AG09309 (cell line): Measurements from ENCODE around the gene MLLT10.

Experiments used
- DNase-seq: peaks from one replicate; pipeline ENCODE4 v3.0.0-alpha.2; 2010; ENCODE audit warnings: low read depth
- H3K4me3 ChIP-seq: 2 replicates; pipeline ENCODE4 v1.5.1; 2011; ENCODE audit warnings: mild to moderate bottlenecking, low read depth, low read length, moderate library complexity; ENCODE audit not compliant: control insufficient read depth
- CTCF ChIP-seq: IDR thresholded peaks from 2 replicates; pipeline ENCODE4 v1.5.1; 2011; ENCODE audit warnings: mild to moderate bottlenecking, low read depth, low read length, inconsistent platforms; ENCODE audit not compliant: insufficient read depth, control insufficient read depth; ENCODE audit errors: missing control alignments

Gene MLLT10

GRCh38 chr10:21675157-21675796 is 141.2 kb downstream of the MLLT10 start:
- no peak for DNase-seq
- H3K4me3 ChIP-seq: no peak overlapping the region
- TF ChIP-seq CTCF: peak; percentile 80

- DNase-seq: no peak
- no peak overlapping the region for H3K4me3 ChIP-seq
- TF ChIP-seq CTCF: no peak
Observed at GRCh38 chr10:21677551-21677950, 143.5 kb downstream of the MLLT10 start.

- TF ChIP-seq CTCF: no peak
- no peak overlapping the region for H3K4me3 ChIP-seq
- DNase-seq: no peak
Observed at GRCh38 chr10:21681156-21681555, 147.1 kb downstream of the MLLT10 start.

- no peak overlapping the region for H3K4me3 ChIP-seq
- DNase-seq: peak; percentile 44
- no peak for TF ChIP-seq CTCF
Observed at GRCh38 chr10:21687266-21688008, 153.4 kb downstream of the MLLT10 start.

- no peak for TF ChIP-seq CTCF
- DNase-seq: no peak
- H3K4me3 ChIP-seq: no peak overlapping the region
Observed at GRCh38 chr10:21688009-21688332, 153.9 kb downstream of the MLLT10 start.

GRCh38 chr10:21688870-21689269 is 154.8 kb downstream of the MLLT10 start:
- no peak for TF ChIP-seq CTCF
- DNase-seq: no peak
- H3K4me3 ChIP-seq: no peak overlapping the region

GRCh38 chr10:21689881-21690280 is 155.8 kb downstream of the MLLT10 start:
- no peak overlapping the region for H3K4me3 ChIP-seq
- DNase-seq: no peak
- TF ChIP-seq CTCF: no peak
